ENCODE data around the gene CRYBG2.

- no peak for TF ChIP-seq CTCF (IDR thresholded peaks at IDR 0.05)
- TF ChIP-seq TCF7L2 (IDR thresholded peaks at IDR 0.05; ENCODE audit: low read depth, low read length) = no peak
- no peak for TF ChIP-seq SIN3A (IDR thresholded peaks at IDR 0.05; ENCODE audit: borderline replicate concordance, insufficient read depth, low read depth, low read length)
- no peak for TF ChIP-seq POLR2AphosphoS5 (IDR thresholded peaks at IDR 0.05; ENCODE audit: low read depth, low read length)
- no peak for TF ChIP-seq REST (IDR thresholded peaks at IDR 0.05; ENCODE audit: insufficient read depth in 1 of 2, low read depth in 2 of 2, low read length in 1 of 2)
Observed at GRCh38 chr1:26384076-26384475, 30.1 kb upstream of the CRYBG2 start.

All from Panc1 (cell line).